Measurements from ENCODE around the gene ADAM12. TPM values are rescaled to one million over a fixed set of nuclear protein-coding genes. Genes with fewer than 3 reads are reported as not detected.

The ADAM12 gene
- total RNA-seq, 2 donors from 2014 or later: under 0.01 to 0.52 TPM

DNA sequence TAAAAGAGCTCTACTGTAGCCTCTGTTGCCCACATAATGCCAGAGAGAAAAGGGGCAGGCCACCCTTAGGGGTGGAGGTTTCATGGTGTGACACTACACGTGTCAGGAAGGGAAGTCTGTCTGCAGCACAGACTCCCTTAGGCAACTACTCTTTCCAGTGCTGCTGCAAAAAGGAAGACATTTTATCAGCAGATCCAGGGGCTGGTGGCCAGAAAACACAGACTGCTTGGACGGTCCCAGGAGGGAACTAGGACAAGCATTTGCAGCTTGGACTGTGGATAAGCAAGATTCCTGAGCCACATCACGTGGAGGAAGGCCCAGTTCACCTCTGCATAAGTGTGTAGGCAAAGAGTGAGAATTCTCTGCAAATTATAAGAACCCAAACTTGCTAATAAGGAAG is 271.1 kb downstream of the ADAM12 start:
- Histone ChIP-seq H3K27me3 (no peaks in the 10 kb centered on the region), H3K4me1 (no peaks in the 10 kb centered on the region), H3K36me3 (replicated peaks in 1 of 2; ENCODE audit: insufficient read depth in 1 of 2, low read depth in 2 of 2) (no peaks in the 10 kb centered on the region), H3K4me3 (no peak overlapping the region), H3K9me3 (no peaks in the 10 kb centered on the region), H3K27ac (no peak overlapping the region)
- intact Hi-C loops (cut with DNase I): no loop called here
- TF ChIP-seq, protein P1, sequence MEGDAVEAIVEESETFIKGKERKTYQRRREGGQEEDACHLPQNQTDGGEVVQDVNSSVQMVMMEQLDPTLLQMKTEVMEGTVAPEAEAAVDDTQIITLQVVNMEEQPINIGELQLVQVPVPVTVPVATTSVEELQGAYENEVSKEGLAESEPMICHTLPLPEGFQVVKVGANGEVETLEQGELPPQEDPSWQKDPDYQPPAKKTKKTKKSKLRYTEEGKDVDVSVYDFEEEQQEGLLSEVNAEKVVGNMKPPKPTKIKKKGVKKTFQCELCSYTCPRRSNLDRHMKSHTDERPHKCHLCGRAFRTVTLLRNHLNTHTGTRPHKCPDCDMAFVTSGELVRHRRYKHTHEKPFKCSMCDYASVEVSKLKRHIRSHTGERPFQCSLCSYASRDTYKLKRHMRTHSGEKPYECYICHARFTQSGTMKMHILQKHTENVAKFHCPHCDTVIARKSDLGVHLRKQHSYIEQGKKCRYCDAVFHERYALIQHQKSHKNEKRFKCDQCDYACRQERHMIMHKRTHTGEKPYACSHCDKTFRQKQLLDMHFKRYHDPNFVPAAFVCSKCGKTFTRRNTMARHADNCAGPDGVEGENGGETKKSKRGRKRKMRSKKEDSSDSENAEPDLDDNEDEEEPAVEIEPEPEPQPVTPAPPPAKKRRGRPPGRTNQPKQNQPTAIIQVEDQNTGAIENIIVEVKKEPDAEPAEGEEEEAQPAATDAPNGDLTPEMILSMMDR (IDR thresholded peaks at IDR 0.05): no peak
- TF ChIP-seq POLR2A (IDR thresholded peaks at IDR 0.05): no peak
- WGBS, 2 donors: 34 to 39% methylated on average over 3 of the region's 3 CpGs
- ATAC-seq: no peak
- DNase-seq: no peak

DNA sequence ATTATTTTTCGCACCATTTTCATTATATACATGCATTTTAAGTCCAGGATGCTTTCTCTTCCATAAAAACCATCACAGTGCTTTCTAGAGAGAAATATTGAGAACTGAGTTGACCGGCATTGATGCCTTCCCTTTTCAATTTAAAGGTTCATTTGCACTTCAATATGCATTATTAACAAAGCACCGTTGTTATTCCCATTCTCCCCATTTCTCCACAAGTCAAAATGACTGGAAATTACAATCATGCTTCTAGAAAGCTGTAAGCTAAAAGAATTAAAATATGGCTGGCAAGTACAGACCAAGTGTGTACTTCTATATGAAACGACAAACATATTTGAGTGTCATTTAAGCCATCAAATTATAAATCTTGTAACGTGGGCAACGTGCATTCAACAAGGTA is 272.4 kb downstream of the ADAM12 start:
- 48 to 52% methylated on average over 6 of the region's 6 CpGs for WGBS, 2 donors
- no peak for ATAC-seq
- H3K4me1 ChIP-seq: no peaks in the 10 kb centered on the region
- H3K27ac ChIP-seq: no peak overlapping the region
- no peaks in the 10 kb centered on the region for H3K36me3 ChIP-seq (replicated peaks in 1 of 2; ENCODE audit: insufficient read depth in 1 of 2, low read depth in 2 of 2)
- TF ChIP-seq, protein P1 (IDR thresholded peaks at IDR 0.05): no peak
- TF ChIP-seq POLR2A (IDR thresholded peaks at IDR 0.05): no peak
- no peaks in the 10 kb centered on the region for H3K27me3 ChIP-seq
- intact Hi-C loops (cut with DNase I): no loop called here
- DNase-seq: no peak
- no peak overlapping the region for H3K4me3 ChIP-seq
- no peaks in the 10 kb centered on the region for H3K9me3 ChIP-seq

DNA sequence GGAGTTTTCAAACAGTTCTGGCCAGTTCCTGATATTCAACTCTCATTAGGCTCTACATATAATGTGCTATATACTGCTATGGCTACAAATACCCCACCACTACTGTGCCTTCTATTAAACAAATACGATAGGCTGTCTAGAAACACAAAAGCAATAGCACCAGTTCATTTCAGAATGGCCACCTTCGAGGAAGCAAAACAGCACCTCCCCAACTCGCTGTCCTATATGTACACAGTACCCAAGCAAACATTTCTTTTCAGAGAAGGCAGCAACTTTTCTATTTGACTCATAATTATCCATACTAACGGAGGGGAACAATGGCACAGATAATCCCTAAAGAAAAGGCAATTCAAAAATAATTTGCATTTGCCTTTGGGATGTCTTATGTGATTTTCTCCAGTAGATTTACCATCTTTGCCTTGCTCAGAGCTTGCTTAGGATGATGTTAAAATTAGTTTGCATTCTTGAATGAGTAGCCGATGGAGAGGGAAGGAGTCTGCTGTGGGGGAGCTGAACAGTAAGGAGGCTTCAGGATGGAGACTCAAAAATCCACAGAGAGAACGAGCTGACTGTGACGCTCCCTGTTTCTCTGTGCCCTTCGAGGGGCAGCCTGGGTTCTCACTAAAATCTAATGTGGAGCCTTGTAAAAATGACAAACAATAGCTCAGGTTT is 273.3 kb downstream of the ADAM12 start:
- H3K27me3 ChIP-seq: no peaks in the 10 kb centered on the region
- WGBS, 2 donors: 31 to 37% methylated on average over 8 of the region's 8 CpGs
- intact Hi-C loops (cut with DNase I): no loop called here
- no peak overlapping the region for H3K4me3 ChIP-seq
- H3K4me1 ChIP-seq: no peaks in the 10 kb centered on the region
- H3K36me3 ChIP-seq (replicated peaks in 1 of 2; ENCODE audit: insufficient read depth in 1 of 2, low read depth in 2 of 2): no peaks in the 10 kb centered on the region
- DNase-seq (no peak), ATAC-seq (no peak)
- TF ChIP-seq, protein P1 (IDR thresholded peaks at IDR 0.05): no peak
- no peak for TF ChIP-seq POLR2A (IDR thresholded peaks at IDR 0.05)
- no peak overlapping the region for H3K27ac ChIP-seq
- H3K9me3 ChIP-seq: no peaks in the 10 kb centered on the region

DNA sequence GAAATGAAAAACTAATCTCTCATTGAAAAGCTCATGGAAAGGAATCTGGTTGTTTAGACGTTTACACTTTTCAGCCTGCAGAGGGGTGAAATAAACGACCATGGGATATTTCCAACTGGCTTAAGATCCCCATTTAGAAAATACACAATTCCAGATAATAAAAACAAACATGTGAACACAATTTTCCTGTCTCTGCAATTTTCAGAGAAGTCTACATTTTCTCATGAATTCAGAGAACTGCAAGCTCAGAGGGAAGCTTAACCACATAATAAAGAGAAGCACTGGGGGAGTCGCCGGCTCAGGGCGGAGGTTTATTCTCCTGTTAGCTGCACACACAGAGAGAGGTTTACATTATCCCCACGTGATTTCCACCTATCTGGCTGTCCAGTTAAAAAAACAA is 276.8 kb downstream of the ADAM12 start:
- Histone ChIP-seq H3K4me1 (no peaks in the 10 kb centered on the region), H3K27ac (no peak overlapping the region), H3K27me3 (no peaks in the 10 kb centered on the region), H3K36me3 (replicated peaks in 1 of 2; ENCODE audit: insufficient read depth in 1 of 2, low read depth in 2 of 2) (no peaks in the 10 kb centered on the region), H3K4me3 (no peak overlapping the region), H3K9me3 (no peaks in the 10 kb centered on the region)
- no peak for DNase-seq
- TF ChIP-seq POLR2A (IDR thresholded peaks at IDR 0.05): no peak
- TF ChIP-seq, protein P1 (IDR thresholded peaks at IDR 0.05): no peak
- 38 to 58% methylated on average over 6 of the region's 6 CpGs for WGBS, 2 donors
- intact Hi-C loops (cut with DNase I): no loop called here
- ATAC-seq: no peak
